ENCODE data around the gene TRNT1.

The TRNT1 gene

DNA sequence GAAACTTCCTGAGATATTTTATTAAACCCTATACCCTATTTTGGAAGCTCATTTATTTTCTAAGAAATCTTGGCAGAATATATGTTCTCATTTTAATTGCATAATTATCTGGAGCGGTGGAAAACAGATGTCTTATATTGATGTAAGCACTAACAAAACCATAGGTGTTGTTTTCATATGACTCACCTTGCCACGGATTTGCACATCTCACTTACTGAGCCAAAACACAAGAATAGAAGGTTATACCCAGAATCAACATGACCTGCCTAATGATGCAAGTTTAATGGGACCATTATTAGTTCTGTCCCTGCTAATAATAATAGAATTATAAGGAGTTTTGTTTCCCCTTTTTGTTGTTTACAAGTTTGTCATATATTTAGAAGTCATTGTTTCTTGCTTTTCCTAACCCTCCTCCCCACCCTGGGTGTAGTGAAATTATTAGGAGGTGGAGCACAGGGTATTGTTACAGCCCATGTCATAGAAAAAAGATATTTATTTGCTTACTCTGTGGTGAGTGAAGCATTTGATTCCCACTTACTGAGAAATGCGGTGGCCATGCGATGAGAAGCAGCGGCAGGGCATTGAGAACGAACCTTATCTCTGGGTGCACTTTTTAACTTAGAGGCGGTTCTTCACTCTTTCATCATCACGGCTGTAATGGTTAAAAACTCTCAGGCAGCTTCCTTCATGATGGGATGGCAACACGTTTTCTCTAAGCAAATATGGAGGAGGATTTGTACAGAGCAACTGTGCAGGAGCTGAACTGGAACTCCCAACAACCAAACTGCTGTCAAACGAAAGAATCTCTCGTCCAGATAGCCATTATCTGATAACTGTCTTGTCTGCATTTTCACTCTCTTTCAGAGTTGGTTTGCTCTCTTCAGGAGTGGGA lies 17.1 kb upstream of the TRNT1 start:
- ChIA-PET POLR2A (no interaction called here), CTCF (no interaction called here)
- DNase-seq (ENCODE audit: extremely low spot score), result no peak
- TF ChIP-seq ARNT (IDR thresholded peaks at IDR 0.05), result no peak
- TF ChIP-seq NFRKB (IDR thresholded peaks at IDR 0.05), result no peak
- TF ChIP-seq TARDBP (IDR thresholded peaks at IDR 0.05), result no peak
- TF ChIP-seq ZNF384 (IDR thresholded peaks at IDR 0.05), result no peak
- no peak for TF ChIP-seq FOXM1 (IDR thresholded peaks at IDR 0.05; ENCODE audit: borderline replicate concordance)
- TF ChIP-seq, protein P1, sequence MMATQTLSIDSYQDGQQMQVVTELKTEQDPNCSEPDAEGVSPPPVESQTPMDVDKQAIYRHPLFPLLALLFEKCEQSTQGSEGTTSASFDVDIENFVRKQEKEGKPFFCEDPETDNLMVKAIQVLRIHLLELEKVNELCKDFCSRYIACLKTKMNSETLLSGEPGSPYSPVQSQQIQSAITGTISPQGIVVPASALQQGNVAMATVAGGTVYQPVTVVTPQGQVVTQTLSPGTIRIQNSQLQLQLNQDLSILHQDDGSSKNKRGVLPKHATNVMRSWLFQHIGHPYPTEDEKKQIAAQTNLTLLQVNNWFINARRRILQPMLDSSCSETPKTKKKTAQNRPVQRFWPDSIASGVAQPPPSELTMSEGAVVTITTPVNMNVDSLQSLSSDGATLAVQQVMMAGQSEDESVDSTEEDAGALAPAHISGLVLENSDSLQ (IDR thresholded peaks at IDR 0.05), result no peak
- no peak for TF ChIP-seq SUZ12 (IDR thresholded peaks at IDR 0.05)
- TF ChIP-seq L3MBTL2 (conservative IDR thresholded peaks at IDR 0.05), result no peak
- no peak for TF ChIP-seq FOXK2 (IDR thresholded peaks at IDR 0.05)

- DNase-seq (ENCODE audit: extremely low spot score), result no peak
- POLR2A ChIA-PET, result no interaction called here
- TF ChIP-seq ARNT (IDR thresholded peaks at IDR 0.05) (no peak), ZNF384 (IDR thresholded peaks at IDR 0.05) (no peak), CTBP1 (IDR thresholded peaks at IDR 0.05; ENCODE audit: borderline replicate concordance) (no peak), FOXK2 (IDR thresholded peaks at IDR 0.05) (no peak)
- CTCF ChIA-PET, result no interaction called here
Observed at GRCh38 chr3:3110299-3110630, 16.5 kb upstream of the TRNT1 start, which contains the start of gene IL5RA. TSS of gene IL5RA (minus strand) at chr3:3110374. CDS start at chr3:3104984, 5,390 bp downstream.

DNA sequence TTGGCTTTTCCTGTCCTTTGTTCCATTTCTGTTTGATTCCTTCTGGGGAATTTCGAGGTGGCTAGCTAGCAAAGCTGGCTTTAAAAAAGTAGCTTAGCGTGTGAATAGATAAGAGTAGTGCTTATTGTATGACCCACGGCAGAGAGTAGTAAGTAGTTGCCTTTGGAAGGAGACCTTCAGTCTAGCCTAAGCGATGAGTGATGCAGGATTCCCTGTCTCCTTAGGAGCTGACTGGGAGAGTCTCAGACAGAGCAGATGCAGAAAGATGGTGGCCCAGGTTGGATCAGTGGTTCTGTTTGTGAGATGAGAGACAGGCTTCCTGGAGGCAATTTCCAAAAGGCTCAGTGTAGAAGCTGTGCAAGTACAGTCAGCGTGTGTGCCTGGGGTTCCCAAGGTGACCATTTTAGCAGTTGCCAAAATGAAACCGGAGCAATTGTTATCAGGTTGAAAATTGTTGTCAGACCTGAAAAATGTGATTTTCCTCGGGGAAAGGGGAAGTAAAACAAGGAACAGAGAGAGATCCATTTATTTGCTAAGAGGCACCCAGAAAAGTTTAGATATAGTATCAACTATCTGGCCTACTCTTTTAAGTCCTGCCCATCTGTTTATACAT lies 15.9 kb upstream of the TRNT1 start:
- ChIA-PET CTCF (no interaction called here), POLR2A (no interaction called here)
- DNase-seq (ENCODE audit: extremely low spot score), result no peak
- TF ChIP-seq LEF1 (IDR thresholded peaks at IDR 0.05; ENCODE audit: borderline replicate concordance) (no peak), FOXK2 (IDR thresholded peaks at IDR 0.05) (no peak), ELF4 (IDR thresholded peaks at IDR 0.05) (no peak), ZNF384 (IDR thresholded peaks at IDR 0.05) (no peak), L3MBTL2 (conservative IDR thresholded peaks at IDR 0.05) (no peak), FOXM1 (IDR thresholded peaks at IDR 0.05; ENCODE audit: borderline replicate concordance) (no peak), NFRKB (IDR thresholded peaks at IDR 0.05) (no peak), HDGF (IDR thresholded peaks at IDR 0.05; ENCODE audit: borderline replicate concordance) (no peak), FOXA1 (IDR thresholded peaks at IDR 0.05) (no peak), BHLHE40 (IDR thresholded peaks at IDR 0.05; ENCODE audit: borderline replicate concordance) (no peak)

- no peak for DNase-seq (ENCODE audit: extremely low spot score)
- ChIA-PET POLR2A (no interaction called here), CTCF (no interaction called here)
- no peak for TF ChIP-seq BHLHE40 (IDR thresholded peaks at IDR 0.05; ENCODE audit: borderline replicate concordance)
- no peak for TF ChIP-seq FOXM1 (IDR thresholded peaks at IDR 0.05; ENCODE audit: borderline replicate concordance)
- TF ChIP-seq ELF4 (IDR thresholded peaks at IDR 0.05), result no peak
- no peak for TF ChIP-seq LEF1 (IDR thresholded peaks at IDR 0.05; ENCODE audit: borderline replicate concordance)
- TF ChIP-seq SUZ12 (IDR thresholded peaks at IDR 0.05), result no peak
- TF ChIP-seq ARNT (IDR thresholded peaks at IDR 0.05), result no peak
- no peak for TF ChIP-seq L3MBTL2 (conservative IDR thresholded peaks at IDR 0.05)
- no peak for TF ChIP-seq TARDBP (IDR thresholded peaks at IDR 0.05)
- no peak for TF ChIP-seq CTBP1 (IDR thresholded peaks at IDR 0.05; ENCODE audit: borderline replicate concordance)
- no peak for TF ChIP-seq ZNF384 (IDR thresholded peaks at IDR 0.05)
- TF ChIP-seq NFRKB (IDR thresholded peaks at IDR 0.05), result no peak
Observed at GRCh38 chr3:3113042-3113709, 13.6 kb upstream of the TRNT1 start.

DNA sequence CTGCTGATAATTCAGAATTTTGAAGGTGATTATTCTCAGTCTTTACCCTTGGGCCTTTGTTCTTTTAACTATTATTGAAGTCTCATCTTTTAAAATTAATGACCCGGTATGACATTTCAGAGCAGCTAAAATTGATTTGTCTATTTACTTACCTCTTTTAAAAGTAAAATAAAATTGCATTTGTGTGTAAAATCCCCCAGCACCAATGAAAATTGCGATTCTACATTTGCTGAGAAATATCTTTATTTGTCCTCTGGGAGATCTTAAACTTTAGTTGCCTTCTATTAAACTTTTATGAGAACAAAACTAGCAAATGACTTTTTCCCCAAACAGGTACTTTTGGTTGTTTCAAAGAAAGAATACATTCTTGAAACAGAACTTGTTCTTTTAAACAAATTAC lies 9.1 kb upstream of the TRNT1 start:
- ChIA-PET POLR2A (no interaction called here), CTCF (no interaction called here)
- no peak for DNase-seq (ENCODE audit: extremely low spot score)
- no peak for TF ChIP-seq FOXA1 (IDR thresholded peaks at IDR 0.05)
- TF ChIP-seq ZNF384 (IDR thresholded peaks at IDR 0.05), result no peak
- no peak for TF ChIP-seq HDGF (IDR thresholded peaks at IDR 0.05; ENCODE audit: borderline replicate concordance)
- no peak for TF ChIP-seq CTBP1 (IDR thresholded peaks at IDR 0.05; ENCODE audit: borderline replicate concordance)
- no peak for TF ChIP-seq SUZ12 (IDR thresholded peaks at IDR 0.05)
- no peak for TF ChIP-seq FOXM1 (IDR thresholded peaks at IDR 0.05; ENCODE audit: borderline replicate concordance)
- TF ChIP-seq ARNT (IDR thresholded peaks at IDR 0.05), result no peak
- no peak for TF ChIP-seq L3MBTL2 (conservative IDR thresholded peaks at IDR 0.05)
- TF ChIP-seq, protein P1 (IDR thresholded peaks at IDR 0.05), result no peak
- no peak for TF ChIP-seq BHLHE40 (IDR thresholded peaks at IDR 0.05; ENCODE audit: borderline replicate concordance)
- TF ChIP-seq TARDBP (IDR thresholded peaks at IDR 0.05), result no peak

- TF ChIP-seq BHLHE40 (IDR thresholded peaks at IDR 0.05; ENCODE audit: borderline replicate concordance) (no peak), L3MBTL2 (conservative IDR thresholded peaks at IDR 0.05) (no peak), LEF1 (IDR thresholded peaks at IDR 0.05; ENCODE audit: borderline replicate concordance) (no peak), CTBP1 (IDR thresholded peaks at IDR 0.05; ENCODE audit: borderline replicate concordance) (no peak), NFRKB (IDR thresholded peaks at IDR 0.05) (no peak), TARDBP (IDR thresholded peaks at IDR 0.05) (no peak), SP1 (IDR thresholded peaks at IDR 0.05) (no peak), HDGF (IDR thresholded peaks at IDR 0.05; ENCODE audit: borderline replicate concordance) (no peak), ZNF384 (IDR thresholded peaks at IDR 0.05) (no peak), ARNT (IDR thresholded peaks at IDR 0.05) (no peak)
- TF ChIP-seq, protein P1 (IDR thresholded peaks at IDR 0.05), result no peak
- ChIA-PET POLR2A (no interaction called here), CTCF (no interaction called here)
- no peak for DNase-seq (ENCODE audit: extremely low spot score)
Observed at GRCh38 chr3:3119393-3119851, 7.3 kb upstream of the TRNT1 start.

All from HEK293T (cell line).